Trophoblast cell (in vitro differentiated cells and primary cell): ENCODE results near the gene ACTG1.
A peak's percentile ranks its signal among the peaks of the same experiment; 100 is the strongest.

Source experiments
- DNase-seq, 2 donors: peaks; one replicate each; pipeline ENCODE4 v3.0.0-alpha.2; 2016
- H2AFZ ChIP-seq: 2 replicates; pipeline ENCODE4 v1.6.1; 2013; ENCODE audit warnings: low read length, moderate library complexity, mild to moderate bottlenecking; ENCODE audit not compliant: insufficient read depth, poor library complexity
- H2AK5ac ChIP-seq: 2 replicates; pipeline ENCODE4 v1.6.1; 2013; ENCODE audit warnings: mild to moderate bottlenecking, low read length
- H2BK120ac ChIP-seq: 2 replicates; pipeline ENCODE4 v1.6.1; 2013; ENCODE audit warnings: low read length, mild to moderate bottlenecking, moderate library complexity; ENCODE audit not compliant: insufficient read depth, poor library complexity
- H2BK12ac ChIP-seq: 2 replicates; pipeline ENCODE4 v1.6.1; 2013; ENCODE audit warnings: mild to moderate bottlenecking, low read length, moderate library complexity
- H2BK5ac ChIP-seq: 2 replicates; pipeline ENCODE4 v1.6.1; 2013; ENCODE audit warnings: low read length, low read depth, moderate library complexity, mild to moderate bottlenecking; ENCODE audit not compliant: poor library complexity
- H3K14ac ChIP-seq: 2 replicates; pipeline ENCODE4 v1.6.1; 2013; ENCODE audit warnings: mild to moderate bottlenecking, low read length
- H3K18ac ChIP-seq: 2 replicates; pipeline ENCODE4 v1.6.1; 2013; ENCODE audit warnings: mild to moderate bottlenecking, low read length
- H3K23ac ChIP-seq: 2 replicates; pipeline ENCODE4 v1.6.1; 2013; ENCODE audit warnings: low read length
- H3K27ac ChIP-seq: 2 replicates; pipeline ENCODE4 v1.5.1; 2013; ENCODE audit warnings: low read depth, mild to moderate bottlenecking, inconsistent platforms, low read length, moderate library complexity
- H3K27me3 ChIP-seq: 2 replicates; pipeline ENCODE4 v1.6.1; 2013; ENCODE audit warnings: inconsistent platforms, mild to moderate bottlenecking, low read length, moderate library complexity; ENCODE audit not compliant: insufficient read depth
- H3K36me3 ChIP-seq, 2 experiments: 1 replicate in 1 of 2; 2 replicates in 1 of 2; pipeline ENCODE4 v1.6.1; 2013; ENCODE audit warnings: low read length in 2 of 2, mild to moderate bottlenecking in 2 of 2, moderate library complexity in 1 of 2; ENCODE audit not compliant: insufficient read depth in 2 of 2, control insufficient read depth in 1 of 2
- H3K4ac ChIP-seq: 2 replicates; pipeline ENCODE4 v1.6.1; 2013; ENCODE audit warnings: low read depth, mild to moderate bottlenecking, low read length, moderate library complexity
- H3K4me1 ChIP-seq, 2 experiments: 1 replicate in 1 of 2; 2 replicates in 1 of 2; pipeline ENCODE4 v1.6.1; 2013; ENCODE audit warnings: low read length in 2 of 2, mild to moderate bottlenecking in 2 of 2, moderate library complexity in 1 of 2; ENCODE audit not compliant: insufficient read depth in 2 of 2, control insufficient read depth in 1 of 2
- H3K4me2 ChIP-seq: 2 replicates; pipeline ENCODE4 v1.6.1; 2013; ENCODE audit warnings: inconsistent platforms, mild to moderate bottlenecking, low read length, moderate library complexity
- H3K4me3 ChIP-seq: 2 replicates; pipeline ENCODE4 v1.5.1; 2013; ENCODE audit warnings: mild to moderate bottlenecking, low read depth, low read length, inconsistent platforms
- H3K79me1 ChIP-seq: one replicate; pipeline ENCODE4 v1.6.1; 2013; ENCODE audit warnings: low read length
- H3K79me2 ChIP-seq: 2 replicates; pipeline ENCODE4 v1.6.1; 2013; ENCODE audit warnings: low read length, mild to moderate bottlenecking; ENCODE audit not compliant: control insufficient read depth, insufficient read depth, poor library complexity
- H3K9ac ChIP-seq: 2 replicates; pipeline ENCODE4 v1.6.1; 2013; ENCODE audit warnings: mild to moderate bottlenecking, low read length
- H3K9me3 ChIP-seq: 2 replicates; pipeline ENCODE4 v1.6.1; 2013; ENCODE audit warnings: low read depth, mild to moderate bottlenecking, control low read depth, inconsistent platforms, low read length; ENCODE audit not compliant: insufficient read depth
- H4K12ac ChIP-seq: 2 replicates; pipeline ENCODE4 v1.6.1; 2013; ENCODE audit warnings: low read depth, mild to moderate bottlenecking, low read length, moderate library complexity
- H4K8ac ChIP-seq: 2 replicates; pipeline ENCODE4 v1.6.1; 2013; ENCODE audit warnings: low read depth, mild to moderate bottlenecking, low read length, moderate library complexity
- H4K91ac ChIP-seq: one replicate; pipeline ENCODE4 v1.6.1; 2013; ENCODE audit warnings: low read depth, mild to moderate bottlenecking, low read length, moderate library complexity
- WGBS: extraction: QIAGEN DNeasy Blood & Tissue Kit; methylation state at CpG from one replicate; pipeline ENCODE4 v1.1.7; 2013; ENCODE audit warnings: missing lambda C conversion rate; ENCODE audit not compliant: insufficient read length, insufficient coverage; ENCODE audit errors: extremely low coverage; 5-methylcytosine and 5-hydroxymethylcytosine counted together

ACTG1 gene

DNA sequence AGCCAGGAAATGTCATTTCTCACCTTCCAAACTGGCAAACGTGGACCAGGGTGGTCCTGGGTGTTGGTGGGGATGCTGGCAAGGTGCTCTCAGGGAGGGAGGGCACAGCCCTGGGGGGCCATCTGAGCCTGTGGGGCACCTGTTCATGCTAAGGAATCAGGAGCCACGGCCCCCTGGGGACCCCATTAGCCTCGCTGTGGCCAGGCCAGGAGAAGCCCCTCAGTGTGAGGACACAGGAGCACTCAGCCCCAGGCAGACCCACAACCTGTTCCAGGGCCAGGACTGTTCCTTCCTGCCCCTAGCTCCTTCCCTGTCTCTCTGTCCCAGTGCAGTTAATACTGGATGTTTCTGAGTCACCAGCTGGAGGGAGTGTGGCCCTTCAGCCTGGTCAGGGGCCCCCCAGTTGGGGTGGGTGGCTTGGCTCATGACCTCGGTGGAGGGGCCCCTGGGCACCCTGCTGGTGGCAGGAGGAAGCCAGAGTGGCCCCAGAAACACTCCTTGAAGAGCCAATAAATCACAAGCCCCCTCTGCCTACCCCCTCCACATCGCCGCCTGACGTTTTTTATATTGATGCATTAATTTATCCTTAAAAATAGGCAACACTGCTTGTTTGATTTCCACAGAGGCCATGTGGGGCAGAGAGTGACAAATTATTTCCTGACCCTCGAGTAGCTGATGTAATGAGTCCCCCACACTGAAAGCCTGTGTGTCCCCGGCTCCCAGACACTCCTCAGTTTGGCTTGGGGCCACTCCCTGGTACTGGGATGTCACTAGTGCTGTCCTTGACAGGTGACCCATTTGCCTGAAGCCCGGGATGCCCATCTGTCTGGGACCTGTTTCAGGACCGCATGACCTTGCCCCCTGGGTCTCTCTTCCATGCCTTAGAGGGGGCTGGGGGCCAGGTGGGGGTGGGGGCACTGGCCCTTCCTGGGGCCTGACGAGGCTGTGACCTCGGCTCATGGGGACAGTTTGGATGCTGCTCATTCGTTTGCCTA, 22.3 kb downstream of the ACTG1 start:
- H2BK120ac ChIP-seq, result no peak overlapping the region
- H3K27me3 ChIP-seq, result peaks cover 5% of the 10 kb centered on the region
- no peak overlapping the region for H4K12ac ChIP-seq
- no peak for DNase-seq
- H3K4me1 ChIP-seq, result peaks cover 7 to 11% of the 10 kb centered on the region in 2 experiments
- H2BK12ac ChIP-seq, result peak overlapping the region; percentile 25
- H3K4me2 ChIP-seq, result no peak overlapping the region
- H2BK5ac ChIP-seq, result no peak overlapping the region
- H3K27ac ChIP-seq, result no peak overlapping the region
- no CpG with 5 or more reads among the region's 14 CpGs for WGBS
- no peak overlapping the region for H4K8ac ChIP-seq
- peaks cover 2% of the 10 kb centered on the region for H3K9me3 ChIP-seq
- H2AK5ac ChIP-seq, result no peak overlapping the region
- no peak overlapping the region for H3K18ac ChIP-seq
- H3K4ac ChIP-seq, result no peak overlapping the region
- no peak overlapping the region for H2AFZ ChIP-seq
- H3K4me3 ChIP-seq, result peak overlapping the region; percentile 28
- H3K23ac ChIP-seq, result no peak overlapping the region
- peaks cover 7% of the 10 kb centered on the region for H3K79me1 ChIP-seq
- no peak overlapping the region for H4K91ac ChIP-seq
- H3K79me2 ChIP-seq, result peaks cover 4% of the 10 kb centered on the region
- no peaks in the 10 kb centered on the region for H3K36me3 ChIP-seq
- H3K9ac ChIP-seq, result no peak overlapping the region
- H3K14ac ChIP-seq, result no peak overlapping the region

DNA sequence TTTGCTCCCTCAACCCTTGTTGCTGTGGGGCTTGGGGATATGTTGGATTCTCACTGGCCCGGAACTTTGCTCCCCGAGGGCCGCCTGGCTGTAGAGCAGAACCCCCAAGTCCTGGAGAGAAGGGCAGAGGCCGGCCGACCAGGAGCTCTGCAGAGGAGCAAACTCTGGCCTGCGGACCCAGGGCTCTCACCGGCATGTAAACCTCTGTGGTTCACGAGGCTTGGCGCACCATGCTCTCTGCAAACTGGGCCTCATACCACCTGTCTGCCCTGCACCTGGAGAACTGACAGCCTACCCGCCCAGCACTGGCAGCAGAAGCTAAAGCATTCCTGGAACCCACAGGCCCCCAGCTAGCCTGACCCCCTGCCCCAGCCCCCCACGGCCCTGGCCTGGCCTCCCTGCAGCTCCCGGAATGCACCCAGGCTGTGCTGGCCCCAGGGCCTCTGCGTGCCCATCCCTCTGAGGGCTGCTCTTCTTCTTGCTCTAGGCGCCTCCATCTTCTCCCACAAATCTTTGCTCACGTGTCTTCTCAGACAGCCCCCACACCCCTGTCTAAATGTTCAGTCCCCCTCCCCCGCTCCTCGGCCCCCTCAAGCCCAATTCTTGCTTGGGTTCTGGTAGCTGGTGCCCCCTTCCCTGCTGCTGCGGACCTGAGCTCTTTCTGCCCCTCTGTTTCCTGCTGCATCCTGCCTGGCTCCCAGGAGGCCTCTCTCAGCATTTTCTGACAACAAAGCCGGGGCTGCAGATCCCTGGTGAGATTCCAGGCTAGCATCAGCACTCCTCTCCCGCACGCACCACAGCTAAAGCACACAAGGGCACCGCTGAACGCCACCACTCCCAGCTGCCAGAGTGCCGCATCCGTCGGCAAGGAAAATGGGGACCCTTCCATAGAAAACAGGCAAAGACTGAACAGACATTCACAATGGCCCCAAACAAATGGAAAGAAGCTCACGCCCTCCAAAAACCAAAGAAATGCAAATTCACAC, 23.3 kb downstream of the ACTG1 start:
- Histone ChIP-seq H3K27ac (no peak overlapping the region), H3K4me2 (no peak overlapping the region), H3K9ac (no peak overlapping the region), H3K9me3 (peaks cover 2% of the 10 kb centered on the region), H2AK5ac (no peak overlapping the region), H2BK12ac (no peak overlapping the region), H3K18ac (no peak overlapping the region), H3K4me3 (peak overlapping the region; percentile 28), H3K4ac (no peak overlapping the region), H3K27me3 (peaks cover 5% of the 10 kb centered on the region), H4K91ac (no peak overlapping the region), H3K36me3 (no peaks in the 10 kb centered on the region), H2BK5ac (no peak overlapping the region), H3K79me2 (peaks cover 5% of the 10 kb centered on the region), H3K14ac (no peak overlapping the region), H2BK120ac (no peak overlapping the region), H3K23ac (no peak overlapping the region), H4K8ac (no peak overlapping the region), H4K12ac (no peak overlapping the region), H2AFZ (no peak overlapping the region), H3K4me1 (peaks cover 7 to 17% of the 10 kb centered on the region in 2 experiments), H3K79me1 (peaks cover 7% of the 10 kb centered on the region)
- DNase-seq, result no peak
- no CpG with 5 or more reads among the region's 27 CpGs for WGBS

DNA sequence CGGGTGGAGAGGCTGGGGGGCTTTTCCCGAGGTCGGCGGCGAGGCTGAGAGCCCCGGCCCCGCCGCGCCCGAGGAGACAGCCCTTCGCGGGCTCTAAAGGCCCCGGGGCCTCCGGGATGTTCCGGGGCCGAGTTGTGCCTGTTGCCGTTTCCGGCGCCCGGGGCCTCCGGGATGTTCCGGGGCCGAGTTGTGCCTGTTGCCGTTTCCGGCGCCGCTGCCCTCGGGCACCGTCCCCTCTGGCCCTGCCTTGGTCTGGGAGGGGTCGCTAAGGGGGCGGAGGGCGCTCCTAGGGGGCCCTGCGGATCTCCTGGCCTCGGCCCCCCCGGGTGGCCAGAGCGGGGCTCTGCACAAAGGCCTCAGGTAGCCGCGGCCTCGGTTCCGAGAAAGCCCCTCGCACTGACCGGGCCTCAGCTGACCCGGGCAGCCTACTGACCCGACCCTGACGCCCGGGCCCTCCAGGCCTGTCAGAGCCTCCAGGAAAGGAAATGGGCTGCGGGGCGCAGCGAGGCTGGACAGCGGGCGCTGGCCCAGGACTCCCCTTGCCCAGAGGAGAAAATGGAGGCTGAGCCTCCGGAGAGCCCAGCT, 24.2 kb downstream of the ACTG1 start:
- peaks cover 7% of the 10 kb centered on the region for H3K79me1 ChIP-seq
- peak overlapping the region; percentile 70 for H3K4ac ChIP-seq
- no peaks in the 10 kb centered on the region for H3K36me3 ChIP-seq
- H3K9ac ChIP-seq, result peak overlapping the region; percentile 78
- H3K4me1 ChIP-seq, result peaks cover 11 to 20% of the 10 kb centered on the region in 2 experiments
- peak overlapping the region; percentile 89 for H4K12ac ChIP-seq
- H2BK12ac ChIP-seq, result no peak overlapping the region
- peak in 1 of 2 donors; percentile 24 for DNase-seq
- H3K27ac ChIP-seq, result no peak overlapping the region
- peaks cover 5% of the 10 kb centered on the region for H3K79me2 ChIP-seq
- peak overlapping the region; percentile 84 for H3K4me2 ChIP-seq
- peaks cover 3% of the 10 kb centered on the region for H3K9me3 ChIP-seq
- peak overlapping the region; percentile 93 for H2AK5ac ChIP-seq
- peak overlapping the region; percentile 94 for H3K18ac ChIP-seq
- peak overlapping the region; percentile 84 for H2BK120ac ChIP-seq
- no peak overlapping the region for H3K23ac ChIP-seq
- peak overlapping the region; percentile 79 for H2AFZ ChIP-seq
- peak overlapping the region; percentile 91 for H4K91ac ChIP-seq
- WGBS, result no CpG with 5 or more reads among the region's 52 CpGs
- peak overlapping the region; percentile 98 for H4K8ac ChIP-seq
- peak overlapping the region; percentile 65 for H3K4me3 ChIP-seq
- H3K27me3 ChIP-seq, result peaks cover 5% of the 10 kb centered on the region
- H3K14ac ChIP-seq, result peak overlapping the region; percentile 94
- no peak overlapping the region for H2BK5ac ChIP-seq
